OCI-LY1 (cell line): ENCODE results near the gene ZNF687.

Source experiments
- H2AFZ ChIP-seq: fragments of 200-600 bp; sonication (generic), shearing (Covaris generic); 2 replicates; pipeline ENCODE4 v1.6.0; 2014; ENCODE audit warnings: antibody characterized with exemption, mild to moderate bottlenecking, low read length
- H3F3A ChIP-seq: fragments of 200-600 bp; sonication (generic), shearing (Covaris generic); 2 replicates; pipeline ENCODE4 v1.6.0; 2014; ENCODE audit warnings: mild to moderate bottlenecking, antibody characterized with exemption, low read length, moderate library complexity; ENCODE audit not compliant: insufficient read depth
- H3K27ac ChIP-seq: fragments of 200-600 bp; sonication (generic); 2 replicates; pipeline ENCODE4 v1.5.1; 2014; ENCODE audit warnings: low read length, mixed run types, mild to moderate bottlenecking, low read depth; ENCODE audit not compliant: poor library complexity, severe bottlenecking
- H3K27me3 ChIP-seq: fragments of 200-600 bp; sonication (generic); 2 replicates; pipeline ENCODE4 v1.6.0; 2014; ENCODE audit warnings: antibody characterized with exemption, mild to moderate bottlenecking, low read length, moderate library complexity; ENCODE audit not compliant: insufficient read depth
- H3K36me3 ChIP-seq: fragments of 200-600 bp; sonication (generic); 2 replicates; pipeline ENCODE4 v1.6.1; 2014; ENCODE audit warnings: mild to moderate bottlenecking, antibody characterized with exemption, low read length, moderate library complexity, mixed read lengths; ENCODE audit not compliant: insufficient read depth
- H3K4me1 ChIP-seq: fragments of 200-600 bp; sonication (generic); 2 replicates; pipeline ENCODE4 v1.5.1; 2014; ENCODE audit warnings: mild to moderate bottlenecking, low read length, moderate library complexity; ENCODE audit not compliant: insufficient read depth, severe bottlenecking
- H3K4me2 ChIP-seq: fragments of 200-600 bp; sonication (generic), shearing (Covaris generic); 2 replicates; pipeline ENCODE4 v1.6.1; 2014; ENCODE audit warnings: low read length
- H3K4me3 ChIP-seq: fragments of 200-600 bp; sonication (generic); 2 replicates; pipeline ENCODE4 v1.5.1; 2014; ENCODE audit warnings: low read length, low read depth, mild to moderate bottlenecking, mixed read lengths; ENCODE audit not compliant: poor library complexity, severe bottlenecking
- H3K79me2 ChIP-seq: fragments of 200-600 bp; shearing (Covaris generic); 2 replicates; pipeline ENCODE4 v1.6.1; 2016; ENCODE audit warnings: mixed run types, low read length, mixed read lengths; ENCODE audit not compliant: insufficient read depth
- H3K9ac ChIP-seq: fragments of 200-600 bp; sonication (generic), shearing (Covaris generic); 2 replicates; pipeline ENCODE4 v1.6.1; 2014; ENCODE audit warnings: mild to moderate bottlenecking, low read length, mixed read lengths
- H3K9me2 ChIP-seq: fragments of 200-600 bp; sonication (generic), shearing (Covaris generic); 2 replicates; pipeline ENCODE4 v1.6.1; 2014; ENCODE audit warnings: low read depth, mild to moderate bottlenecking, low read length, mixed read lengths
- H3K9me3 ChIP-seq: fragments of 200-600 bp; shearing (Covaris generic); 2 replicates; pipeline ENCODE4 v1.6.1; 2014; ENCODE audit warnings: low read length, mixed read lengths
- H4K20me1 ChIP-seq: fragments of 200-600 bp; sonication (generic), shearing (Covaris generic); 2 replicates; pipeline ENCODE4 v1.6.0; 2016; ENCODE audit warnings: mild to moderate bottlenecking, low read length; ENCODE audit not compliant: insufficient read depth
- EZH2 ChIP-seq: fragments of 200-600 bp; sonication (generic), shearing (Covaris generic); IDR thresholded peaks from 2 replicates; pipeline ENCODE4 v1.8.0; 2017; ENCODE audit warnings: borderline replicate concordance, mixed run types, mild to moderate bottlenecking, antibody characterized with exemption, low read length, moderate library complexity, mixed read lengths
- TF ChIP-seq, protein P1 (sequence below): fragments of 200-600 bp; sonication (generic), shearing (Covaris generic); IDR thresholded peaks from 2 replicates; pipeline ENCODE4 v1.5.1; 2017; ENCODE audit warnings: mild to moderate bottlenecking, antibody characterized with exemption, low read length, moderate library complexity, mixed read lengths

The ZNF687 gene

DNA sequence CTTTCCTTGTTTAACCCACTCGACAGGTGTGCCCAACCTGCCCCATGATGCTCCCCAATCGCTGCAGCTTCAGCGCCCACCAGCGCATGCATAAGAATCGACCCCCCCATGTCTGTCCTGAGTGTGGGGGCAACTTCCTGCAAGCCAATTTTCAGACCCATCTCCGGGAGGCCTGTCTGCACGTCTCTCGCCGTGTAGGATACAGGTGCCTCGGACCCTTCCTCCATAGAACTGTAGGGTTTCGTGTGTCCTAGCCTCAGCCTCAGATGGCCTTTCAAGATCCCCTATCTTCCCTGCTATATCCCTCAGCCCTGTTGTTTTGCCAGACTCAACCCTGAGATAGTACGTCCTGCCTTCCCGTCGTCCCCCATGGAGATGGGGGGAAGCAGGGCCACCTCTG, 6.4 kb downstream of the ZNF687 start:
- TF ChIP-seq, protein P1, sequence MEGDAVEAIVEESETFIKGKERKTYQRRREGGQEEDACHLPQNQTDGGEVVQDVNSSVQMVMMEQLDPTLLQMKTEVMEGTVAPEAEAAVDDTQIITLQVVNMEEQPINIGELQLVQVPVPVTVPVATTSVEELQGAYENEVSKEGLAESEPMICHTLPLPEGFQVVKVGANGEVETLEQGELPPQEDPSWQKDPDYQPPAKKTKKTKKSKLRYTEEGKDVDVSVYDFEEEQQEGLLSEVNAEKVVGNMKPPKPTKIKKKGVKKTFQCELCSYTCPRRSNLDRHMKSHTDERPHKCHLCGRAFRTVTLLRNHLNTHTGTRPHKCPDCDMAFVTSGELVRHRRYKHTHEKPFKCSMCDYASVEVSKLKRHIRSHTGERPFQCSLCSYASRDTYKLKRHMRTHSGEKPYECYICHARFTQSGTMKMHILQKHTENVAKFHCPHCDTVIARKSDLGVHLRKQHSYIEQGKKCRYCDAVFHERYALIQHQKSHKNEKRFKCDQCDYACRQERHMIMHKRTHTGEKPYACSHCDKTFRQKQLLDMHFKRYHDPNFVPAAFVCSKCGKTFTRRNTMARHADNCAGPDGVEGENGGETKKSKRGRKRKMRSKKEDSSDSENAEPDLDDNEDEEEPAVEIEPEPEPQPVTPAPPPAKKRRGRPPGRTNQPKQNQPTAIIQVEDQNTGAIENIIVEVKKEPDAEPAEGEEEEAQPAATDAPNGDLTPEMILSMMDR = no peak
- no peak for TF ChIP-seq EZH2
- H4K20me1 ChIP-seq = no peaks in the 10 kb centered on the region
- H3K79me2 ChIP-seq = no peaks in the 10 kb centered on the region
- no peaks in the 10 kb centered on the region for H3K27me3 ChIP-seq
- H3K36me3 ChIP-seq = peaks cover 73% of the 10 kb centered on the region
- H3K4me3 ChIP-seq = no peak overlapping the region
- H3K4me2 ChIP-seq = no peak overlapping the region
- no peak overlapping the region for H3K9ac ChIP-seq
- H3K9me2 ChIP-seq = no peaks in the 10 kb centered on the region
- H2AFZ ChIP-seq = no peak overlapping the region
- H3F3A ChIP-seq = no peaks in the 10 kb centered on the region
- H3K27ac ChIP-seq = no peak overlapping the region
- peaks cover 11% of the 10 kb centered on the region for H3K4me1 ChIP-seq
- H3K9me3 ChIP-seq = no peaks in the 10 kb centered on the region

DNA sequence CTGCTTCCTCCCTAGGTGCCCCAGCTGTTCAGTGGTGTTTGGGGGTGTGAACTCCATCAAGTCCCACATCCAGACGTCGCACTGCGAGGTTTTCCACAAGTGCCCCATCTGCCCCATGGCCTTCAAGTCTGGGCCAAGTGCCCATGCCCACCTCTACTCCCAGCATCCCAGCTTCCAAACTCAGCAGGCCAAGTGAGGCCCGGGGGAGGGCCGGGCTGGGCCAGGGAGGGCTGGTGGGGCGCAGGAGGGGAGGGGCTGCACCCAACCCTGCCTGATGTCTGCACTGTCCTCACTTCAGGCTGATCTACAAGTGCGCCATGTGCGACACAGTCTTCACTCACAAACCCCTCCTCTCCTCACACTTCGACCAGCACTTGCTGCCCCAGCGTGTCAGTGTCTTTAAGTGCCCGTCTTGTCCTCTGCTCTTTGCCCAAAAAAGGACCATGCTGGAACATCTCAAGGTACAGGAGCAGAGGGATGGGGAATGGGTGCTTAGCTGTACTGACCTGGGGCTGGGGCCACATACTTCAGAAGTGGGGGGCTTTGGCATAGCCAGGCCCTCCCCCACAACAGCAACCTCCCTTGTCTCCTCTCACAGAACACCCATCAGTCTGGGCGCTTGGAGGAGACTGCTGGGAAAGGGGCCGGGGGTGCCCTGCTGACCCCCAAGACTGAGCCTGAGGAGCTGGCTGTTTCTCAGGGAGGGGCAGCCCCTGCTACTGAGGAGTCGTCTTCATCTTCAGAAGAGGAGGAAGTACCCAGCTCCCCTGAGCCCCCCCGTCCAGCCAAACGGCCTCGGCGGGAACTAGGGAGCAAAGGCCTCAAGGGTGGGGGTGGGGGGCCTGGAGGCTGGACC, 7.2 kb downstream of the ZNF687 start:
- Histone ChIP-seq H3K4me1 (peaks cover 3% of the 10 kb centered on the region), H3K36me3 (peaks cover 81% of the 10 kb centered on the region), H4K20me1 (no peaks in the 10 kb centered on the region), H3K9me2 (no peaks in the 10 kb centered on the region), H3K27me3 (no peaks in the 10 kb centered on the region), H3K9me3 (no peaks in the 10 kb centered on the region), H3K4me2 (no peak overlapping the region), H3K79me2 (no peaks in the 10 kb centered on the region), H3K9ac (no peak overlapping the region), H3F3A (no peaks in the 10 kb centered on the region), H2AFZ (no peak overlapping the region), H3K4me3 (no peak overlapping the region), H3K27ac (no peak overlapping the region)
- TF ChIP-seq, protein P1 = no peak
- TF ChIP-seq EZH2 = no peak

DNA sequence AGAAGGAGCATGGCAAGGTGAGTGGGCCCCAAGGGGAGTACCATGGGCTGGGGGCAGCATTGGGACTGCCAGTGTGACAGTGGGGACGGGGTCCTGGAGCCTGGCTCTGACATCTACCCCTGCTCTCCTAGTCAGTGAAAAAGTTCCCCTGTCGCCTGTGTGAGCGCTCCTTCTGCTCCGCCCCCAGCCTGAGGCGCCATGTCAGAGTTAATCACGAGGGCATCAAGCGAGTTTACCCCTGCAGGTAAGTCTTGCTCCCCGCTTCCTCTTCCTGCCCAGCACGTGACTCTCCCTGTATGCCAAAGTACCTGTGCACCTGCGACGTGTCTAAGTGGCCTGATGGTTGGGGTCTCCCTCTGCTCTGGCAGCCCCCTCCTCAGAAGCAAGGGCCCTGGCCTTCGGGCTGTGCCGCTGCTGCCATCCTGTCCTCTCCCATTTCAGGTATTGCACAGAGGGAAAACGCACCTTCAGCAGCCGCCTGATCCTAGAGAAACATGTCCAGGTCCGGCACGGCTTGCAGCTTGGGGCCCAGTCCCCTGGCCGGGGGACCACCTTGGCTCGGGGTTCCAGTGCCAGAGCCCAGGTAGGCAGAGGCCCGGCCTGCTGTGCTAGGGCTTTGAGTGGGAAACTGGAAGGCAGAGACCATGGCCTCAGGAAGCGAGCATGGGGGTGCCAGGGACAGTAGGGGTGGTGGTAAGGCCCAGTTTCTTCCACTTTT, 8.1 kb downstream of the ZNF687 start:
- TF ChIP-seq, protein P1 = no peak
- no peak for TF ChIP-seq EZH2
- H3K9me2 ChIP-seq = no peaks in the 10 kb centered on the region
- H3K27me3 ChIP-seq = no peaks in the 10 kb centered on the region
- no peaks in the 10 kb centered on the region for H3K9me3 ChIP-seq
- H3K9ac ChIP-seq = no peak overlapping the region
- H3K4me1 ChIP-seq = no peaks in the 10 kb centered on the region
- no peak overlapping the region for H3K27ac ChIP-seq
- no peak overlapping the region for H3K4me3 ChIP-seq
- no peaks in the 10 kb centered on the region for H4K20me1 ChIP-seq
- H3K79me2 ChIP-seq = no peaks in the 10 kb centered on the region
- H3F3A ChIP-seq = no peaks in the 10 kb centered on the region
- no peak overlapping the region for H3K4me2 ChIP-seq
- peaks cover 86% of the 10 kb centered on the region for H3K36me3 ChIP-seq
- H2AFZ ChIP-seq = no peak overlapping the region
